SK-N-SH (cell line): ENCODE results near the gene ARHGAP10. TPM values are rescaled to one million over a fixed set of nuclear protein-coding genes. Genes with fewer than 3 reads are reported as not detected.

ENCODE experiments used
- CTCF ChIA-PET: fragments of 300-600, 350-600 bp; formaldehyde crosslinking; extraction: SDS; loops from one replicate; lab custom pipeline; 2021; lab: Yijun Ruan, JAX
- POLR2A ChIA-PET: fragments of 350-600 bp; sonication (Branson Sonifier 250); formaldehyde crosslinking; extraction: SDS; loops from one replicate; lab custom pipeline; 2020; ENCODE audit warnings: antibody characterized with exemption, inconsistent platforms; lab: Yijun Ruan, JAX
- DNase-seq: peaks from one replicate; pipeline ENCODE4 v3.0.0; 2012
- H2AFZ ChIP-seq: fragments of 200-600 bp; sonication (generic); 2 replicates; pipeline ENCODE4 v1.8.1; 2016; ENCODE audit warnings: antibody characterized with exemption, mild to moderate bottlenecking, low read depth
- H3F3A ChIP-seq: fragments of 200-600 bp; sonication (generic); replicated peaks from 2 replicates; pipeline ENCODE3; 2016; ENCODE audit warnings: antibody characterized with exemption, mild to moderate bottlenecking; ENCODE audit not compliant: insufficient read depth
- H3K27ac ChIP-seq, 2 experiments: fragments of 200-500 bp in 1 of 2; fragments of 200-600 bp in 1 of 2; sonication (Bioruptor generic) in 1 of 2; sonication (generic), shearing (Covaris generic) in 1 of 2; 2 replicates each; pipeline versions ENCODE4 v1.5.1 to v1.6.1; 2014 to 2016; ENCODE audit warnings: low read depth in 2 of 2, inconsistent platforms in 1 of 2, low read length in 1 of 2, mild to moderate bottlenecking in 1 of 2, mixed read lengths in 1 of 2
- H3K27me3 ChIP-seq: fragments of 200-600 bp; sonication (generic), shearing (Covaris generic); 2 replicates; pipeline ENCODE4 v1.6.1; 2016; ENCODE audit warnings: mixed run types; ENCODE audit not compliant: insufficient read depth
- H3K36me3 ChIP-seq, 2 experiments: fragments of 200-500 bp in 1 of 2; fragments of 200-600 bp in 1 of 2; sonication (Bioruptor generic) in 1 of 2; sonication (generic) in 1 of 2; replicated peaks in 1 of 2; 2 replicates each; pipeline versions ENCODE3 to v1.5.1; 2014 to 2016; ENCODE audit warnings: low read length in 1 of 2, mild to moderate bottlenecking in 1 of 2; ENCODE audit not compliant: insufficient read depth in 2 of 2, control insufficient read depth in 1 of 2
- H3K4me1 ChIP-seq, 2 experiments: fragments of 200-500 bp in 1 of 2; fragments of 200-600 bp in 1 of 2; sonication (Bioruptor generic) in 1 of 2; sonication (generic), shearing (Covaris generic) in 1 of 2; 2 replicates each; pipeline versions ENCODE4 v1.5.1 to v1.6.1; 2014 to 2016; ENCODE audit warnings: low read depth in 1 of 2, low read length in 1 of 2, mixed run types in 1 of 2; ENCODE audit not compliant: insufficient read depth in 2 of 2, control insufficient read depth in 1 of 2
- H3K4me2 ChIP-seq: fragments of 200-600 bp; sonication (generic), shearing (Covaris generic); 2 replicates; pipeline ENCODE4 v1.6.1; 2017; ENCODE audit warnings: mixed run types
- H3K4me3 ChIP-seq, 2 experiments: fragments of 200-500 bp in 1 of 2; fragments of 200-600 bp in 1 of 2; sonication (Bioruptor generic) in 1 of 2; sonication (generic), shearing (Covaris generic) in 1 of 2; 2 replicates each; pipeline versions ENCODE4 v1.5.1 to v1.8.1; 2014 to 2016; ENCODE audit warnings: low read depth in 2 of 2, inconsistent platforms in 1 of 2, low read length in 1 of 2, mild to moderate bottlenecking in 1 of 2, mixed read lengths in 1 of 2, moderate library complexity in 1 of 2
- H3K79me2 ChIP-seq: fragments of 200-600 bp; sonication (generic); 2 replicates; pipeline ENCODE4 v1.8.1; 2017; ENCODE audit warnings: mild to moderate bottlenecking; ENCODE audit not compliant: insufficient read depth
- H3K9ac ChIP-seq: fragments of 200-600 bp; sonication (generic); 2 replicates; pipeline ENCODE4 v1.6.1; 2017; ENCODE audit warnings: mixed run types
- H3K9me2 ChIP-seq: fragments of 200-600 bp; sonication (generic); 2 replicates; pipeline ENCODE4 v1.6.1; 2017; ENCODE audit warnings: mixed run types
- H3K9me3 ChIP-seq: fragments of 200-600 bp; sonication (generic); 2 replicates; pipeline ENCODE4 v1.6.1; 2017; ENCODE audit warnings: mixed run types, mild to moderate bottlenecking, moderate library complexity
- H4K20me1 ChIP-seq: fragments of 200-600 bp; sonication (generic); 2 replicates; pipeline ENCODE4 v1.6.1; 2017; ENCODE audit warnings: mild to moderate bottlenecking, mixed run types; ENCODE audit not compliant: insufficient read depth
- EP300 ChIP-seq, 2 experiments: IDR thresholded peaks; 2 replicates each; pipeline versions ENCODE4 v1.4.0 to v1.6.1; 2012; ENCODE audit warnings: borderline replicate concordance in 1 of 2, low read depth in 1 of 2, low read length in 1 of 2
- GABPA ChIP-seq: IDR thresholded peaks from 2 replicates; pipeline ENCODE4 v1.4.0; 2012; ENCODE audit warnings: low read depth, mild to moderate bottlenecking
- JUND ChIP-seq: IDR thresholded peaks from 2 replicates; pipeline ENCODE4 v1.4.0; 2012
- POLR2AphosphoS5 ChIP-seq: IDR thresholded peaks from 2 replicates; pipeline ENCODE4 v1.6.1; 2012; ENCODE audit warnings: low read depth, low read length
- RCOR1 ChIP-seq: fragments of 150-350 bp; IDR thresholded peaks from 2 replicates; pipeline ENCODE4 v1.6.1; 2017; ENCODE audit warnings: antibody characterized with exemption, low read length
- SIN3A ChIP-seq: IDR thresholded peaks from 2 replicates; pipeline ENCODE4 v1.6.1; 2012; ENCODE audit warnings: low read depth, mild to moderate bottlenecking, low read length, moderate library complexity, borderline replicate concordance
- TCF12 ChIP-seq: IDR thresholded peaks from 2 replicates; pipeline ENCODE4 v1.4.0; 2012
- TEAD4 ChIP-seq: IDR thresholded peaks from 2 replicates; pipeline ENCODE4 v1.4.0; 2012; ENCODE audit warnings: mild to moderate bottlenecking, borderline replicate concordance; ENCODE audit not compliant: insufficient read depth
- WGBS: methylation state at CpG from one replicate; pipeline ENCODE4 v1.1.6; 2017; ENCODE audit warnings: low lambda C conversion rate; 5-methylcytosine and 5-hydroxymethylcytosine counted together
- polyA plus RNA-seq, 3 experiments: library from polyadenylated mRNA; depleted of rRNA; stranded (reverse); fragments of >200 nt; gene quantifications; 2 replicates each; pipeline ENCODE4 v1.2.3, GENCODE V29; 2012
- TF ChIP-seq, protein P1 (sequence below): IDR thresholded peaks from 2 replicates; pipeline ENCODE4; 2012

ARHGAP10 gene
- polyA plus RNA-seq, 1 of the 3 experiments (the other 2 are of a cell fraction), result 15.1 TPM

GRCh38 chr4:147824316-147824715, 92.4 kb downstream of the ARHGAP10 start:
- CTCF ChIA-PET, result interaction anchor here (0.9 to 1.2 kb wide), 2 partner anchors 15 to 42 kb away, joined by 3 to 6 read pairs; no protein-coding TSS in a partner anchor
- TF ChIP-seq RCOR1 (no peak), GABPA (no peak), POLR2AphosphoS5 (no peak), TEAD4 (no peak), TCF12 (no peak), EP300 (IDR thresholded peaks at IDR 0.05; ENCODE audit: borderline replicate concordance in 1 of 2, low read depth in 1 of 2, low read length in 1 of 2) (no peak), SIN3A (no peak), JUND (no peak)
- TF ChIP-seq, protein P1, sequence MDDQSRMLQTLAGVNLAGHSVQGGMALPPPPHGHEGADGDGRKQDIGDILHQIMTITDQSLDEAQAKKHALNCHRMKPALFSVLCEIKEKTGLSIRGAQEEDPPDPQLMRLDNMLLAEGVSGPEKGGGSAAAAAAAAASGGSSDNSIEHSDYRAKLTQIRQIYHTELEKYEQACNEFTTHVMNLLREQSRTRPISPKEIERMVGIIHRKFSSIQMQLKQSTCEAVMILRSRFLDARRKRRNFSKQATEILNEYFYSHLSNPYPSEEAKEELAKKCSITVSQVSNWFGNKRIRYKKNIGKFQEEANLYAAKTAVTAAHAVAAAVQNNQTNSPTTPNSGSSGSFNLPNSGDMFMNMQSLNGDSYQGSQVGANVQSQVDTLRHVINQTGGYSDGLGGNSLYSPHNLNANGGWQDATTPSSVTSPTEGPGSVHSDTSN, result no peak
- TF ChIP-seq, all 33 proteins: peak for 0
- peaks cover 8% of the 10 kb centered on the region; the same call in 1 of the 2 replicates for H3K79me2 ChIP-seq

GRCh38 chr4:147824884-147825283, 93.0 kb downstream of the ARHGAP10 start:
- ChIA-PET CTCF (interaction anchor here (1.0 to 1.2 kb wide), 2 partner anchors 14 to 42 kb away, joined by 4 to 6 read pairs; no protein-coding TSS in a partner anchor), POLR2A (no interaction called here)
- 92% methylated on average over 4 of the region's 4 CpGs for WGBS
- no peak for DNase-seq
- no peak overlapping the region for H3K27ac ChIP-seq
- H3K9me2 ChIP-seq, result no peaks in the 10 kb centered on the region
- peaks cover 0 to 8% of the 10 kb centered on the region in 2 experiments for H3K36me3 ChIP-seq
- H3F3A ChIP-seq, result peaks cover 4% of the 10 kb centered on the region
- H3K27me3 ChIP-seq, result no peaks in the 10 kb centered on the region
- H4K20me1 ChIP-seq, result no peaks in the 10 kb centered on the region
- H3K4me2 ChIP-seq, result no peak overlapping the region
- no peak overlapping the region for H2AFZ ChIP-seq
- H3K4me3 ChIP-seq, result no peak overlapping the region
- peaks cover 8% of the 10 kb centered on the region; the same call in 1 of the 2 replicates for H3K79me2 ChIP-seq
- H3K9ac ChIP-seq, result no peak overlapping the region
- no peak for TF ChIP-seq EP300 (IDR thresholded peaks at IDR 0.05; ENCODE audit: borderline replicate concordance in 1 of 2, low read depth in 1 of 2, low read length in 1 of 2)
- peaks cover 6 to 30% of the 10 kb centered on the region in 2 experiments for H3K4me1 ChIP-seq
- no peaks in the 10 kb centered on the region for H3K9me3 ChIP-seq

More at GRCh38 chr4:147824316-147824715, 92.4 kb downstream of the ARHGAP10 start:
- POLR2A ChIA-PET, result no interaction called here
- no peak overlapping the region for H3K4me3 ChIP-seq
- H4K20me1 ChIP-seq, result no peaks in the 10 kb centered on the region
- DNase-seq, result no peak
- H3K9me3 ChIP-seq, result no peaks in the 10 kb centered on the region
- H3K4me2 ChIP-seq, result no peak overlapping the region
- H3K27me3 ChIP-seq, result no peaks in the 10 kb centered on the region
- peaks cover under 1 to 25% of the 10 kb centered on the region in 2 experiments for H3K4me1 ChIP-seq
- peaks cover 4% of the 10 kb centered on the region for H3F3A ChIP-seq
- H2AFZ ChIP-seq, result no peak overlapping the region
- WGBS, result 98% methylated on average over 5 of the region's 5 CpGs
- H3K27ac ChIP-seq, result no peak overlapping the region
- no peaks in the 10 kb centered on the region for H3K9me2 ChIP-seq
- H3K36me3 ChIP-seq, result peaks cover 0 to 8% of the 10 kb centered on the region in 2 experiments
- no peak overlapping the region for H3K9ac ChIP-seq
